ENCODE data around the gene ZDHHC12.
A peak's percentile ranks its signal among the peaks of the same experiment; 100 is the strongest.

ZDHHC12 gene

DNA sequence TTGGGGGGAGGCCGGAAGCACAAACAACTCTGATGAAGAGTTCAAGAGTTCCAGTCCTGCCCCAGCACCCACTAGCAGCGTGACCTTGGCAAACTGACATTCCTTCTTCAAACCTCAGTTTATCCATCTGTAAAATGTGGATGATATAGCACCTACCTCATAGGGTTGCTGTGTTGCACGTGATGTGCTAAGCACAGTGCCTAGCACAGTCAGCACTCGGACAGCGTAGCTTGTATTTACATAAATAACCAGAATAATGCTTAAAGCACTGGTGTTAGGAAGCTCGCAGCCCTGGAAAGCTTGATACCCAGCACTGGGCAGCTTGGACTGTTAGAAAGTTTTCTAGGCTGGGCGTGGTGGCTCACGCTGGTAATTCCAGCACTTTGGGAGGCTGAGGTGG lies 16.5 kb downstream of the ZDHHC12 start:
- no peaks in the 10 kb centered on the region for H3K27me3 Mint-ChIP-seq (ENCODE audit: low read depth, poor library complexity)
- TF ChIP-seq, protein P1, sequence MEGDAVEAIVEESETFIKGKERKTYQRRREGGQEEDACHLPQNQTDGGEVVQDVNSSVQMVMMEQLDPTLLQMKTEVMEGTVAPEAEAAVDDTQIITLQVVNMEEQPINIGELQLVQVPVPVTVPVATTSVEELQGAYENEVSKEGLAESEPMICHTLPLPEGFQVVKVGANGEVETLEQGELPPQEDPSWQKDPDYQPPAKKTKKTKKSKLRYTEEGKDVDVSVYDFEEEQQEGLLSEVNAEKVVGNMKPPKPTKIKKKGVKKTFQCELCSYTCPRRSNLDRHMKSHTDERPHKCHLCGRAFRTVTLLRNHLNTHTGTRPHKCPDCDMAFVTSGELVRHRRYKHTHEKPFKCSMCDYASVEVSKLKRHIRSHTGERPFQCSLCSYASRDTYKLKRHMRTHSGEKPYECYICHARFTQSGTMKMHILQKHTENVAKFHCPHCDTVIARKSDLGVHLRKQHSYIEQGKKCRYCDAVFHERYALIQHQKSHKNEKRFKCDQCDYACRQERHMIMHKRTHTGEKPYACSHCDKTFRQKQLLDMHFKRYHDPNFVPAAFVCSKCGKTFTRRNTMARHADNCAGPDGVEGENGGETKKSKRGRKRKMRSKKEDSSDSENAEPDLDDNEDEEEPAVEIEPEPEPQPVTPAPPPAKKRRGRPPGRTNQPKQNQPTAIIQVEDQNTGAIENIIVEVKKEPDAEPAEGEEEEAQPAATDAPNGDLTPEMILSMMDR (IDR thresholded peaks at IDR 0.05): no peak
- H3K4me3 Mint-ChIP-seq: no peak overlapping the region
- H3K27ac Mint-ChIP-seq: no peak overlapping the region
- peaks cover 6% of the 10 kb centered on the region for H3K4me1 Mint-ChIP-seq
- H3K9me3 Mint-ChIP-seq: no peaks in the 10 kb centered on the region
- no peak for DNase-seq
- H3K36me3 Mint-ChIP-seq (ENCODE audit: low read depth): peaks cover 15% of the 10 kb centered on the region

DNA sequence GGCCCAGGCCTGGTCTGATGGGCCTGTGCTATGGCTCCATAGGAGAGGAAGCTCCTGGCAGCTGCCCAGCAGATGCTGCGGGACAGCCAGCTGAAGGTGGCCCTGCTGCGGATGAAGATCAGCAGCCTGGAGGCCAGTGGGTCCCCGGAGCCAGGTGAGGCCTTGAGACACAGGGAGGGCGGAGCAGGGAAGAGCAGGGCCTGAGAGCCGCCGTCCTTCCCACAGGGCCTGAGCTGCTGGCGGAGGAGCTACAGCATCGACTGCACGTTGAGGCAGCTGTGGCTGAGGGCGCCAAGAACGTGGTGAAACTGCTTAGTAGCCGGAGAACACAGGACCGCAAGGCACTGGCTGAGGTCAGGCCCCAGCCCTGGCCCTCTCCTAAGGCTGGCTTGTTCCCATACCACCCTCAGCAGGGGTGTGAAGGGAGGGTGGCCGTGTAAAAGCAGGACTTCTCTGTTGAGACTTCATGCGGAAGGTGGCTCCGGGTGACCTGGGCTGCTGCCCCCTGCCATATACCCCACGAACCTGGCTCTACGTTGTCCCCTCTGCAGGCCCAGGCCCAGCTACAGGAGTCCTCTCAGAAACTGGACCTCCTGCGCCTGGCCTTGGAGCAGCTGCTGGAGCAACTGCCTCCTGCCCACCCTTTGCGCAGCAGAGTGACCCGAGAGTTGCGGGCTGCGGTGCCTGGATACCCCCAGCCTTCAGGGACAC lies 17.1 kb downstream of the ZDHHC12 start:
- no peaks in the 10 kb centered on the region for H3K9me3 Mint-ChIP-seq
- no peak for DNase-seq
- H3K4me3 Mint-ChIP-seq: no peak overlapping the region
- peaks cover 6% of the 10 kb centered on the region for H3K4me1 Mint-ChIP-seq
- peaks cover 10% of the 10 kb centered on the region for H3K36me3 Mint-ChIP-seq (ENCODE audit: low read depth)
- TF ChIP-seq, protein P1 (IDR thresholded peaks at IDR 0.05): no peak
- H3K27ac Mint-ChIP-seq: no peak overlapping the region
- H3K27me3 Mint-ChIP-seq (ENCODE audit: low read depth, poor library complexity): no peaks in the 10 kb centered on the region

DNA sequence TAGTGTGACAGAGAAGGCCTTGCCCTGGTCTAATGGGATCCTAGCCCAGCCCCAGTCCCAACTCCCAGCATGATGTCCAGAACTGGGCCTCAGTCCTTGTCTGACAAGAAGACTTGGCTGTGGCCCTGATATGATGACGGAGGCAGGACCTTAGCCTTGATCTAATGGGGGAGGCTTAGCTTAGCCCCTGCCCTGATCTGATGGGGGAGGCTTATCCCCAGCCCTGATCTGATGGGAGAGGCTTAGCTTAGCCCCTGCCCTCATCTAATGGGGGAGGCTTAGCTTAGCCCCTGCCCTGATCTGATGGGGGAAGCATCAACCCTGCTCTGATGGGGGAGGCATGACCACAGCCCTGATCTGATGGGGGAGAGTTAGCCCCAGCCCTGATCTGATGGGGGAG lies 17.9 kb downstream of the ZDHHC12 start:
- no peak for DNase-seq
- Mint-ChIP-seq H3K4me3 (no peak overlapping the region), H3K27me3 (ENCODE audit: low read depth, poor library complexity) (peaks cover 1% of the 10 kb centered on the region), H3K9me3 (no peaks in the 10 kb centered on the region), H3K36me3 (ENCODE audit: low read depth) (peaks cover 10% of the 10 kb centered on the region), H3K4me1 (peaks cover 12% of the 10 kb centered on the region), H3K27ac (no peak overlapping the region)
- TF ChIP-seq, protein P1 (IDR thresholded peaks at IDR 0.05): no peak

DNA sequence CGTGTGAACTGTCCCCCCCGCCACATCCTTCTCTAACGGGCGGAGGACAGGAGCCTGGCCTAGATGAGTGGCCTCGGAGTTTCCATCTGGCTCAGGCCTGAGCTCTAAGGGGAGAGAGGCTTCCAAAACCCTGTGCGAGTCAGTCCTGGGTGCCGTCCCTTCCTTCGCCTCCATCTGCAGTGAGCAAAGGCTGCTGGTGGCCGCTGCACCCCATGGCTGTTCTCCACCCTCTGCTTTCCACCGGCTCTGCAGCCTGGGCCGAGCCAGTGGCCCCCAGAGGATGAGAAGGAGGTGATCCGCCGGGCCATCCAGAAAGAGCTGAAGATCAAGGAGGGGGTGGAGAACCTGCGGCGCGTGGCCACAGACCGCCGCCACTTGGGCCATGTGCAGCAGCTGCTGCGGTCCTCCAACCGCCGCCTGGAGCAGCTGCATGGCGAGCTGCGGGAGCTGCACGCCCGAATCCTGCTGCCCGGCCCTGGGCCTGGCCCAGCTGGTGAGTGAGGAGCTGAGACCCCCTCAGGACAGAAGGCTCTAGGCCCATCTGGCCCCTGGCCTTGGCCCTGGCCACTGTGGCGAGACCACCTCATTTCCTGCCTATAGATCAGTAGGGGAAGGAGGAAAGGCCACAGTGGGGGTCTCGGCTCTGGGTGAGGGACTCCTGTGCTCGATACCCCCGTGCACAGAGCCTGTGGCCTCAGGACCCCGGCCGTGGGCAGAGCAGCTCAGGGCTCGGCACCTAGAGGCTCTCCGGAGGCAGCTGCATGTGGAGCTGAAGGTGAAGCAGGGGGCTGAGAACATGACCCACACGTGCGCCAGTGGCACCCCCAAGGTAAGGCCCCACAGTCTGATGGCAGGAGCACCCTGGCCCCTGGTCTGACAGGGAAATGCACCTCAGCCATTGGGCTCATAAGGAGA lies 18.6 kb downstream of the ZDHHC12 start:
- Mint-ChIP-seq H3K4me1 (peaks cover 12% of the 10 kb centered on the region), H3K4me3 (no peak overlapping the region), H3K9me3 (no peaks in the 10 kb centered on the region), H3K27me3 (ENCODE audit: low read depth, poor library complexity) (peaks cover 3% of the 10 kb centered on the region), H3K27ac (no peak overlapping the region), H3K36me3 (ENCODE audit: low read depth) (peaks cover 5% of the 10 kb centered on the region)
- TF ChIP-seq, protein P1 (IDR thresholded peaks at IDR 0.05): no peak
- DNase-seq: no peak

DNA sequence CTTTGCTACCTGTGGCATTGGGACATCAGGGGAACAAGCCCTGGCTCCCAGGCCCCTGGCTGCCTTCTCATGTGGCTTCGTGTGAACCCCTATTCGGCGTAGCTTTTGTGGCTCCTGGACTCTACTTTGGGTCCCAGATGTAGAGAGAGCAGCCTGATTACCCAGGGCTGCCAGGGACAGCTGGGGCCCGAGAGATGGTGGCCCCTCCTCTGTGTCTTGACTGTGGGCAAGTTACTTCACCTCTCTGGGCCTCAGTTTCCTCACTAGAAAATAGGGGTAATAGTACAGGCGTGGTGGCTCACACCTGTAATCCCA lies 19.6 kb downstream of the ZDHHC12 start:
- TF ChIP-seq, protein P1 (IDR thresholded peaks at IDR 0.05): no peak
- Mint-ChIP-seq H3K4me1 (peaks cover 12% of the 10 kb centered on the region), H3K27ac (no peak overlapping the region), H3K4me3 (peak overlapping the region; percentile 87), H3K9me3 (no peaks in the 10 kb centered on the region), H3K27me3 (ENCODE audit: low read depth, poor library complexity) (peaks cover 3% of the 10 kb centered on the region), H3K36me3 (ENCODE audit: low read depth) (no peaks in the 10 kb centered on the region)
- no peak for DNase-seq
